ENCODE results near the gene CCDC93.
"Not testable (repeated sequence)": the region's sequence is repeated elsewhere in the genome, so short reads cannot be mapped to it uniquely, and the experiment has no call there.

The CCDC93 gene

DNA sequence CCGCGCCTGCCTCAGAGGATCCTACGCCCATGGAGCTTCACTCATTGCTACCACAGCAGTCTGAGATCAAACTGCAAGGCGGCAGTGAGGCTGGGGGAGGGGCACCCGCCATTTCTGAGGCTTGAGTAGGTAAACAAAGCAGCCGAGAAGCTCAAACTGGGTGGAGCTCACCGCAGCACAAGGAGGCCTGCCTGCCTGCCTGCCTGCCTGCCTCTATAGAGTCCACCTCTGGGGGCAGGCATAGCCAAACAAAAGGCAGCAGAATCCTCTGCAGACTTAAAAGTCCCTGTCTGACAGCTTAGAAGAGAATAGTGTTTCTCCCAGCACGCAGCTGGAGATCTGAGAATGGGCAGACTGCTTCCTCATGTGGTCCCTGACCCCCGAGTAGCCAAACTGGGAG lies 90.4 kb downstream of the CCDC93 start:
- DNase-seq (ENCODE audit: extremely low read depth in 1 of 2, low read depth in 1 of 2) = not testable (repeated sequence)

DNA sequence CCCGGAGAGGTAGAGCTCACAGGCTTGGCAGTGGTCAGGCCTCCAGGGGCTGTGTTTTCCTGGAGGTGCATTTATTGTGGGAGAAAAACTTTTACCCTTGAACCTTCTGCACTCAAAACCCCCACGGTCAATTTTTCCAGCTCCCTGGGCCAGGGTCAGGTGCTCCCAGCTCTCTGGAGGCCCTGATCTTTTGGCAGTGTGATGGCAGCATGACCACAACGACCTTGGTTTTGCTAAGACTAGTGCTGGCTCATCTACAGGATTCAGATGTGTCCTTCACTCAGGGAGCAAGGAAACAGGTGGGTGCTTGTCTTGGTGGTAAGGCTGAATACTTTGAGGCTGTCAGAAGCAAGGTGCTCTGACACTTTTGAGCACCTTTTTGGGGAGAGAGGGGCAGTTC lies 92.3 kb downstream of the CCDC93 start:
- DNase-seq (ENCODE audit: extremely low read depth in 1 of 2, low read depth in 1 of 2) = no peak

DNA sequence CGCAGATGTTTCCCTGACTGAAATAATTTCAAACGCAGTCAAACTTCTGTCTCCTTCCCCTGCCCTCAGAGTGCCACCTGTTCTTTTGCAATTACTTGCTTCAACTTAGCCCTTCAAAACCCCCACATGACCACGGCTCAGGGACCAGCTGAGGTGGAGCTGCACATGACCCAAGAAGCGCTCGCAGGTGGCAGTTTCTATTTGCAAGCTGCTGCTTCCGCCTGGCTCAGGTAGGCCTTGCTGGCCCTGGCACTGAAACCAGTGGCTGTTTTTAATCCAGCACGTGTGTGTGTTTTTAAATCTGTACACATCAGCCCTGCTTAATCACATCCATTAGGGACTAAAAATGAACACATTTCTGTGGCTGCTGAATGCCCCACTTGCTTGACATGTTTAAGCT lies 95.3 kb downstream of the CCDC93 start:
- no peak for DNase-seq (ENCODE audit: extremely low read depth in 1 of 2, low read depth in 1 of 2)

DNA sequence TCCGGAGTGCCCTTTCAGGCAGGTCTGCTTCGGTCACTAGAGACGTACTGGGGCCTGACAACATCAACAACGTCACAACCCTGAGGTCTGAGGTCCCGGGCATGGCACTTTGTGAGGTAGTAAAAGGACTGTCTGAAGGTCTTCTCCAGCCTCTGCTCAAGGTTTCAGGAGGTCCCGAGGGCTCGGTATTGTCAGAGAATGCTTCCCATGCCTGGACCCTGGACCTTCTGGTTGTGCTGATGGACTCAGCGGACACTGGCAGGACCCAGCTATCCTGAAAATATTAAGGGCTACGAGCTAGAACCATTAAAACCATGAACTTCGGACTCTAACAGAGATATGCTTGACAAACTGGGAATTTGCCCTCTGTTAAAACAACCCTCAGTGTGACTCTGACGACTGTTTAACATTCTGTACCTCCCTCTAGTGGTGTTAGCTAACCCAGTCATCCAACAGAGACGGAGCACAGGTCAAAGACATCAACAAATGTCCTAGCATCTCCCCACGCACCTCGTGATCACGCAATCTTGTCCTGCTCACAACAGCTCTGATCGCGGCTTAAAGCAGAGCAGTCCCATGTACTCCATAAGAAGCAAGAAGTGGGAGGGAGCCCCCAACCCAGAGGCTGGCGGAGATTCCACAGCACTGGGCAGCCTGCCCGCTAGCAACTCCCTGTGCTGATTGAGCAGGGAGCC lies 96.5 kb downstream of the CCDC93 start:
- no peak for DNase-seq (ENCODE audit: extremely low read depth in 1 of 2, low read depth in 1 of 2)

DNA sequence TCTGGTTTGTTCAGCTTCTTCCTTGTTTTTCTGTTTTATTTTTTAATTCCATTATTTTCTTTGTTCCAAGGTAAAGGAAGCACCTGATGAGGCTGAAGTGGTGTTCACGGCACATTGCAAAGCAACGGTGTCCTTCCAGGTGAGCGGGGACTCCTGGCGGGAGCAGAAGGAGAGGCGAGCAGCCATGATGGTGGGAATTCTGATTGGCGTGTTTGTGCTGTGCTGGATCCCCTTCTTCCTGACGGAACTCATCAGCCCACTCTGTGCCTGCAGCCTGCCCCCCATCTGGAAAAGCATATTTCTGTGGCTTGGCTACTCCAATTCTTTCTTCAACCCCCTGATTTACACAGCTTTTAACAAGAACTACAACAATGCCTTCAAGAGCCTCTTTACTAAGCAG lies 110.9 kb downstream of the CCDC93 start:
- no peak for DNase-seq (ENCODE audit: extremely low read depth in 1 of 2, low read depth in 1 of 2)

DNA sequence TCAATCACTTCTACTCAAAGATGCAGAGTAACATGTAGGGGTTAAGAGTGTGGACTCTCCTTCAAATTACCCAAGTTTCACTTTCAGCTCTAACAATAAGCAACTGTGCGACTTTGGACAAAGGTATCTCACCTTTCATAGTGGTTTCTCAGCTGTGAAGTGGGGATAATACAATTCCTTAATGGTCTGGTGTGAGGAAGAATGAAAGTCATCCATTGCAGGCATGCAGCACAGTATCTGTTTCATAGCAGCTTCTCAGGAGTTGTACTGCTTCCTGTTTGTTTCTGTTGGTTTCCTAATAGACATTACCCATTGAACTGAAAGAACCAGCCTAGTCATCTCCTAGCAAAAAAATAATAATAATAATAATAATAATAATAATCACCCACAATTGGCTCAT lies 125.0 kb downstream of the CCDC93 start:
- DNase-seq (ENCODE audit: extremely low read depth in 1 of 2, low read depth in 1 of 2) = no peak

DNA sequence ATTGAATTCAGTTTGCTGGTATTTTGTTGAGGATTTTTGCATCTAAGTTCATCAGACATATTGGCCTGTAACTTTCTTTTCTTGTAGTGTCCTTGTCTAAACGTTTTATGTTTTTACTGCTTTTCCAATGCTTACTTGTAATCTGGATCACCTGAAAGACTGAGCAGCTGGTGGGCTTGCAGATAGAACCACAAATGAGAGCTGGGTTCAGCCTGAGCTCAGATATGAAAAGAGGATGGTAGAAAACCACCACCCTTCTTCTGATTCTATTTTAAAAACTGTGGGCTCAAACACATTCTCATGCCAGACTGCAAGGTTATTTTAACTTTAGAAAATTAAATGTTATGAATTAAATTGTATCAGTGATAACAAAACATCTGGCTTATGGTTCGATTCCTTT lies 128.6 kb downstream of the CCDC93 start:
- no peak for DNase-seq (ENCODE audit: extremely low read depth in 1 of 2, low read depth in 1 of 2)

DNA sequence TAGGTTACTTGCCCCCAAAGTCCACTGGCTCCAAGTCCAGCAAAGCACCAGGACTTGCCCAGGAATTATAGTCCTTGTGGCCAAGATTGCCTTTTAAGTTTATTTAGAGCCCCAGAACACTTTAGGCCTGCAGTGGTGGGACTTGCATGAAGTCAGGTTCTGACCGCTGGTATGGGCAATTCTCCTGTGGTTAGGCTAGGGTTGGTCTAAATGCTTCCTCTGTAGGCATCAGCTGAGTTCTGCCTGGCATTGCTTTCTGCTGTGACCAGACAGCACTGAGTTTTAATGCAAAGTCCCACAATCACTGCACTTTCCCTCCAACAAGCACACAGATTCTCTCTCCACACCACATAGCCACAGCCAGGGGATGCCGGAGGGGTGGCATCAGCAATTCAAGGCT lies 134.9 kb downstream of the CCDC93 start:
- no peak for DNase-seq (ENCODE audit: extremely low read depth in 1 of 2, low read depth in 1 of 2)

DNA sequence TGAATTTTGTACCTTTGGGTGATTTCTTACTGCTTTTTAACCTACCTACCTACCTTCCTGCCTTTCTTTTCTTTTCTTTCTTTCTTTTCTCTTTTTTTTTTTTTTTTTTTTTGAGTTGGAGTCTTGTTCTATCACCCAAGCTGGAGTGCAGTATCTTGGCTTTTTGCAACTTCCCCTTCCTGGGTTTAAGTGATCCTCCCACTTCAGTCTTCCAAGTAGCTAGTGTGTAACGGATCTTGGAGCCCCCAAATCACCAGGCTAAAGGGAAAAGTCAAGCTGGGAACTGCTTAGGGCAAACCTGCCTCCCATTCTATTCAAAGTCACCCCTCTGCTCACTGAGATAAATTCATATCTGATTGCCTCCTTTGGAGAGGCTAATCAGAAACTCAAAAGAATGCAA lies 138.1 kb downstream of the CCDC93 start:
- DNase-seq (ENCODE audit: extremely low read depth in 1 of 2, low read depth in 1 of 2) = no peak
